Right lobe of liver (tissue), 6 donors: ENCODE data around the gene PDF. TPM values are rescaled to one million over a fixed set of nuclear protein-coding genes. Genes with fewer than 3 reads are reported as not detected.

ENCODE experiments used
- ATAC-seq, 4 donors: fragments of 200-7000 bp; cut with Tn5 transposase; one replicate each; pipeline ENCODE4 v1.9.1; 2020; ENCODE audit warnings: mild to moderate bottlenecking in 4 of 4, moderate library complexity in 4 of 4
- DNase-seq, 3 donors: peaks; one replicate each; pipeline ENCODE4 v3.0.0-alpha.2; 2020
- H3K27ac ChIP-seq, 3 donors: fragments of 200-600 bp; one replicate each; pipeline ENCODE4 v1.8.0; 2022
- H3K27me3 ChIP-seq, 2 donors: fragments of 200-600 bp; one replicate each; pipeline ENCODE4 v1.8.0; 2022
- H3K36me3 ChIP-seq, 4 donors: fragments of 200-600 bp; sonication (generic) in 1 of 4; one replicate each; pipeline versions ENCODE4 v1.5.1 to v1.8.0; 2017 to 2022; ENCODE audit warnings: control low read depth in 1 of 4
- H3K4me1 ChIP-seq, 4 donors: fragments of 200-600 bp; sonication (generic) in 1 of 4; one replicate each; pipeline versions ENCODE4 v1.5.1 to v1.8.0; 2017 to 2022; ENCODE audit warnings: control low read depth in 1 of 4
- H3K4me3 ChIP-seq, 3 donors: fragments of 200-600 bp; one replicate each; pipeline ENCODE4 v1.8.0; 2022
- H3K9me3 ChIP-seq, 4 donors: fragments of 200-600 bp; sonication (generic) in 1 of 4; one replicate each; pipeline versions ENCODE4 v1.5.1 to v1.8.0; 2017 to 2022; ENCODE audit warnings: control low read depth in 1 of 4
- CTCF ChIP-seq, 4 donors: fragments of 200-600 bp in 3 of 4; fragments of 450-650 bp in 1 of 4; IDR thresholded peaks; one replicate each; pipeline versions ENCODE4 v1.5.1 to v1.8.0; 2016 to 2022; ENCODE audit warnings: antibody characterized with exemption in 4 of 4, mild to moderate bottlenecking in 2 of 4
- POLR2A ChIP-seq: fragments of 450-650 bp; IDR thresholded peaks from one replicate; pipeline ENCODE4 v1.6.1; 2017; ENCODE audit warnings: antibody characterized with exemption, mild to moderate bottlenecking
- WGBS: methylation state at CpG from one replicate; pipeline ENCODE4 v1.1.6; 2018; ENCODE audit warnings: low coverage, low lambda C conversion rate; ENCODE audit not compliant: insufficient coverage; ENCODE audit errors: missing lambda C conversion rate; 5-methylcytosine and 5-hydroxymethylcytosine counted together
- intact Hi-C, 2 donors: fragments of 100-400 bp; cut with DNase I; formaldehyde crosslinking; loops; one replicate each; pipeline versions ENCODE4 v1.11.2 to v1.14.1; 2022
- total RNA-seq, 6 experiments: library from RNA; depleted of rRNA in 2 of 6; stranded (reverse); fragments of >200 nt in 2 of 6; fragmentation: NEBNext Ultra II Directional in 3 of 6; extraction: Animal tissue kit (Norgen Biotek cat#: 25700) in 3 of 6; gene quantifications; one replicate each; pipeline versions ENCODE4 v1.1.0 to v1.2.4, GENCODE V29; 2016 to 2023
- donor health status: DM: no; HTN: yes; CAD: no.
- donor health status: DM: no; HTN: no; CAD: no.
- donor health status: DM: no; HTN: no; CAD: no.
- donor health status: DM: no; HTN: yes; CAD: no.
- donor health status: DM: no; HTN: yes; CAD: no.

The PDF gene
- total RNA-seq, 6 experiments from 2014 or later, result 13.5 to 38.5 (median 15.7) TPM

GRCh38 chr16:69350536-69351133 is 20.2 kb upstream of the PDF start:
- no peak overlapping the region for H3K27ac ChIP-seq
- TF ChIP-seq CTCF (IDR thresholded peaks at IDR 0.05), result no peak
- no peak for TF ChIP-seq POLR2A
- H3K4me1 ChIP-seq, result peaks cover 0 to 4% (median 0%) of the 10 kb centered on the region in 4 donors
- intact Hi-C loops, result no loop called here
- ATAC-seq, result peak in 3 of 4 donors; percentile 11 to 34 (median 20)
- H3K27me3 ChIP-seq, result no peaks in the 10 kb centered on the region
- H3K36me3 ChIP-seq, result peaks cover 0 to 2% (median 0%) of the 10 kb centered on the region in 4 donors
- DNase-seq, result no peak
- WGBS, result 69% methylated on average over 5 of the region's 6 CpGs
- H3K4me3 ChIP-seq, result peak overlapping the region in 1 of 3 donors; percentile 51
- no peaks in the 10 kb centered on the region for H3K9me3 ChIP-seq

GRCh38 chr16:69349536-69349935 is 19.1 kb upstream of the PDF start:
- Histone ChIP-seq H3K4me3 (no peak overlapping the region), H3K36me3 (no peaks in the 10 kb centered on the region), H3K9me3 (no peaks in the 10 kb centered on the region), H3K27ac (no peak overlapping the region), H3K4me1 (peaks cover 0 to 4% (median 0%) of the 10 kb centered on the region in 4 donors), H3K27me3 (no peaks in the 10 kb centered on the region)
- TF ChIP-seq POLR2A (no peak), CTCF (IDR thresholded peaks at IDR 0.05) (no peak)
- intact Hi-C loops, result no loop called here
- DNase-seq (no peak), ATAC-seq (no peak)
- WGBS, result 94% methylated on average over 7 of the region's 10 CpGs

- ATAC-seq (no peak), DNase-seq (no peak)
- 96% methylated on average over 6 of the region's 6 CpGs for WGBS
- Histone ChIP-seq H3K27ac (no peak overlapping the region), H3K4me1 (peaks cover 0 to 4% (median 0%) of the 10 kb centered on the region in 4 donors), H3K4me3 (no peak overlapping the region), H3K9me3 (no peaks in the 10 kb centered on the region), H3K36me3 (peaks cover 0 to 6% (median 1%) of the 10 kb centered on the region in 4 donors), H3K27me3 (no peaks in the 10 kb centered on the region)
- TF ChIP-seq CTCF (IDR thresholded peaks at IDR 0.05) (no peak), POLR2A (no peak)
- intact Hi-C loops, result no loop called here
These were observed 17.8 kb upstream of the PDF start for GRCh38 chr16:69348222-69348621.

- Histone ChIP-seq H3K27me3 (no peaks in the 10 kb centered on the region), H3K9me3 (no peaks in the 10 kb centered on the region), H3K36me3 (peaks cover 0 to 22% (median 3%) of the 10 kb centered on the region in 4 donors), H3K4me3 (no peak overlapping the region), H3K4me1 (no peaks in the 10 kb centered on the region), H3K27ac (no peak overlapping the region)
- ATAC-seq, result no peak
- 82% methylated on average over 6 of the region's 6 CpGs for WGBS
- TF ChIP-seq POLR2A, result no peak
- TF ChIP-seq CTCF (IDR thresholded peaks at IDR 0.05), result no peak
- no peak for DNase-seq
- intact Hi-C loops, result no loop called here
These were observed 16.3 kb upstream of the PDF start for GRCh38 chr16:69346683-69347082.
